Gastrocnemius medialis (tissue), 4 donors: ENCODE measurements around the gene MSI2. TPM values are rescaled to one million over a fixed set of nuclear protein-coding genes. Genes with fewer than 3 reads are reported as not detected.
"Not testable (repeated sequence)": the region's sequence is repeated elsewhere in the genome, so short reads cannot be mapped to it uniquely, and the experiment has no call there.

Experiments
- ATAC-seq, 2 donors: fragments of 150-250 bp; one replicate each; pipeline ENCODE4 v1.9.1; 2016
- DNase-seq, 2 donors: peaks; one replicate each; pipeline ENCODE4 v3.0.0-alpha.2; 2019
- H3K27ac ChIP-seq, 4 donors: fragments of 200-600 bp; sonication (generic); 1 replicate in 1 of 4; 2 replicates in 3 of 4; pipeline ENCODE4 v1.5.1; 2016 to 2018; ENCODE audit warnings: mild to moderate bottlenecking in 2 of 4, moderate library complexity in 1 of 4
- H3K27me3 ChIP-seq, 3 donors: fragments of 200-600 bp; sonication (generic) in 2 of 3; 1 replicate in 1 of 3; 2 replicates in 2 of 3; pipeline versions ENCODE4 v1.5.1 to v1.6.0; 2016 to 2019; ENCODE audit warnings: mild to moderate bottlenecking in 1 of 3, moderate library complexity in 1 of 3
- H3K36me3 ChIP-seq, 2 donors: fragments of 200-600 bp; sonication (generic) in 1 of 2; one replicate each; pipeline ENCODE4 v1.5.1; 2017 to 2018
- H3K4me1 ChIP-seq, 2 donors: fragments of 200-600 bp; sonication (generic) in 1 of 2; one replicate each; pipeline ENCODE4 v1.5.1; 2016 to 2017; ENCODE audit warnings: mild to moderate bottlenecking in 2 of 2
- H3K4me3 ChIP-seq, 4 donors: fragments of 200-600 bp; sonication (generic) in 3 of 4; 1 replicate in 1 of 4; 2 replicates in 3 of 4; pipeline ENCODE4 v1.5.1; 2016 to 2019; ENCODE audit warnings: mild to moderate bottlenecking in 2 of 4
- H3K9me3 ChIP-seq, 3 donors: fragments of 200-600 bp; sonication (generic) in 2 of 3; 1 replicate in 1 of 3; 2 replicates in 2 of 3; pipeline ENCODE4 v1.5.1; 2016 to 2019
- CTCF ChIP-seq, 5 experiments: fragments of 450-650 bp in 3 of 5; fragments of 200-600 bp in 2 of 5; sonication (generic) in 2 of 5; IDR thresholded peaks in 4 of 5; conservative IDR thresholded peaks in 1 of 5; 1 replicate in 4 of 5; 2 replicates in 1 of 5; pipeline ENCODE4 v1.5.1; 2016 to 2019; ENCODE audit warnings: antibody characterized with exemption in 5 of 5, mild to moderate bottlenecking in 3 of 5, moderate library complexity in 3 of 5
- POLR2A ChIP-seq, 2 donors: fragments of 450-650 bp; IDR thresholded peaks; one replicate each; pipeline ENCODE4 v1.6.1; 2017; ENCODE audit warnings: antibody characterized with exemption in 2 of 2, mild to moderate bottlenecking in 2 of 2, moderate library complexity in 2 of 2
- in situ Hi-C, 4 donors: fragments of 200-750 bp; cut with MboI; loops; one replicate each; pipeline versions ENCODE4 v1.15.0 to v1.8.0; 2017; ENCODE audit warnings: low sequenced_read_pairs in 4 of 4
- intact Hi-C: fragments of 100-400 bp; cut with DNase I; formaldehyde crosslinking; loops from one replicate; pipeline ENCODE4 v1.15.1; 2023; ENCODE audit warnings: low total_unique reads
- total RNA-seq, 4 donors: library from RNA; depleted of rRNA; stranded (reverse); fragments of >200 nt; gene quantifications; one replicate each; pipeline versions ENCODE4 v1.1.0 to v1.2.3, GENCODE V29; 2016

The MSI2 gene
- total RNA-seq, 4 donors from 2014 or later, result 33.1 to 66.2 (median 48.5) TPM

GRCh38 chr17:57615836-57616757 lies 359.8 kb downstream of the MSI2 start:
- intact Hi-C loops (no loop called here), in situ Hi-C loops (no loop called here)
- Histone ChIP-seq H3K27me3 (no peaks in the 10 kb centered on the region), H3K4me1 (peaks cover 8 to 13% of the 10 kb centered on the region in 2 donors), H3K4me3 (no peak overlapping the region), H3K27ac (no peak overlapping the region), H3K9me3 (no peaks in the 10 kb centered on the region), H3K36me3 (no peaks in the 10 kb centered on the region)
- TF ChIP-seq CTCF (IDR thresholded peaks at IDR 0.05 in 4 of 5, conservative IDR thresholded peaks at IDR 0.05 in 1 of 5) (no peak), POLR2A (IDR thresholded peaks at IDR 0.05) (no peak)
- ATAC-seq (no peak), DNase-seq (no peak)

- peaks cover 8 to 13% of the 10 kb centered on the region in 2 donors for H3K4me1 ChIP-seq
- intact Hi-C loops, result no loop called here
- H3K27ac ChIP-seq, result no peak overlapping the region
- no peaks in the 10 kb centered on the region for H3K9me3 ChIP-seq
- no peak overlapping the region for H3K4me3 ChIP-seq
- TF ChIP-seq CTCF (IDR thresholded peaks at IDR 0.05 in 4 of 5, conservative IDR thresholded peaks at IDR 0.05 in 1 of 5), result no peak
- TF ChIP-seq POLR2A (IDR thresholded peaks at IDR 0.05), result no peak
- ATAC-seq (no peak), DNase-seq (no peak)
- in situ Hi-C loops, result no loop called here
- no peaks in the 10 kb centered on the region for H3K27me3 ChIP-seq
- no peaks in the 10 kb centered on the region for H3K36me3 ChIP-seq
These were observed 360.9 kb downstream of the MSI2 start for GRCh38 chr17:57617218-57617617.

- in situ Hi-C loops (no loop called here), intact Hi-C loops (no loop called here)
- H3K36me3 ChIP-seq, result no peaks in the 10 kb centered on the region
- no peak overlapping the region for H3K27ac ChIP-seq
- no peak overlapping the region for H3K4me3 ChIP-seq
- ATAC-seq (no peak), DNase-seq (no peak)
- TF ChIP-seq POLR2A (IDR thresholded peaks at IDR 0.05) (no peak), CTCF (IDR thresholded peaks at IDR 0.05 in 4 of 5, conservative IDR thresholded peaks at IDR 0.05 in 1 of 5) (no peak)
- no peaks in the 10 kb centered on the region for H3K9me3 ChIP-seq
- no peaks in the 10 kb centered on the region for H3K27me3 ChIP-seq
- peaks cover 10 to 13% of the 10 kb centered on the region in 2 donors for H3K4me1 ChIP-seq
These were observed 363.0 kb downstream of the MSI2 start for GRCh38 chr17:57619061-57619937.

GRCh38 chr17:57620576-57620975 lies 364.3 kb downstream of the MSI2 start:
- DNase-seq (no peak), ATAC-seq (no peak)
- H3K27ac ChIP-seq, result no peak overlapping the region
- in situ Hi-C loops, result no loop called here
- H3K4me3 ChIP-seq, result no peak overlapping the region
- no peaks in the 10 kb centered on the region for H3K27me3 ChIP-seq
- no peaks in the 10 kb centered on the region for H3K36me3 ChIP-seq
- TF ChIP-seq POLR2A (IDR thresholded peaks at IDR 0.05) (no peak), CTCF (IDR thresholded peaks at IDR 0.05 in 4 of 5, conservative IDR thresholded peaks at IDR 0.05 in 1 of 5) (no peak)
- intact Hi-C loops, result no loop called here
- peaks cover 5 to 6% of the 10 kb centered on the region in 2 donors for H3K4me1 ChIP-seq
- H3K9me3 ChIP-seq, result no peaks in the 10 kb centered on the region

- DNase-seq, H3K36me3 ChIP-seq, H3K27me3 ChIP-seq, H3K27ac ChIP-seq, in situ Hi-C loops, intact Hi-C loops, ATAC-seq, H3K9me3 ChIP-seq, H3K4me1 ChIP-seq, H3K4me3 ChIP-seq: not testable (repeated sequence)
These were observed 365.5 kb downstream of the MSI2 start for GRCh38 chr17:57621791-57622190.
